GM18526 (cell line): ENCODE results near the gene PRG3.
A peak's percentile ranks its signal among the peaks of the same experiment; 100 is the strongest.

Source experiments
- POLR2A ChIP-seq: IDR thresholded peaks from 3 replicates; pipeline ENCODE4 v1.6.1; 2011; ENCODE audit not compliant: insufficient read length; ENCODE audit errors: extremely low read depth

The PRG3 gene

DNA sequence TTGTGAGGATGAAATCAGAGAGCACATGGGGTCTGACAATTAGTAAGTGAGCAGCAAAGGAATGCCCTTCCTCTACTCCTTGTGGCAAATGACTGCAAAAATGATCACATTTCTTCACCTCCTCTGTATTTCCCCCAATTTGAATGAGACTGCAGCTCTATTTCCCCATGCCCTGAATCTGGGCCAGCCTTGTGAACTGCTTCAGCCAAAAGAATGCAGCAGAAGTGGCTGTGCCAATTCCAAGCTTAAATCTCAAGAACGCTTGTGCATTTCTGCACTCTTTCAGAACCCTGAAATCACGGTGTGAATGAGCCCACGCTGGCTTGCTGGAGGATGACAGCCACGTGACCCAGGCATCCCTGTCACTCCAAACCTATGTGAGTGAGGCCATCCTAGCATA is 36.1 kb upstream of the PRG3 start:
- no peak for TF ChIP-seq POLR2A

- TF ChIP-seq POLR2A: no peak
Measured at GRCh38 chr11:57416436-57416835, 35.5 kb upstream of the PRG3 start.

GRCh38 chr11:57414612-57415212 is 33.8 kb upstream of the PRG3 start:
- TF ChIP-seq POLR2A: no peak

DNA sequence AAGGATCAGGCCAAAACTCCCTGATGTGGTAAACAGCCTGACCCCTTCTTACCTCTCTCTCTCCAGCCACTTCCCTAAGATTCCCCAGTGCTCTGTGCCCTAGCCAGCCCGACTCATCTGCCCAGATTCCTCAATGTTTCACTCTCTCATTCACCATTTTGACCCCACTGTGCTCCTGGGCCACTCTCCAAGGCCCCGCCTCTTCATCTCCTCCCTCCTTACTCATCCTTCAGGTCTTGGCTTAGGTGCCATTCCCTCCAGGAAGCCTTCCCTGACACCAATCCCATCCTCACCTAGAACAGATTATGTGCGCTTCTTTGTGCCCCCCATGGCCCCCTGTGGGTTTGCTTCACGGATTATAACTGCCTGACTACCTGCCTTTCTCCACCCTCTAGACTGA is 32.7 kb upstream of the PRG3 start:
- no peak for TF ChIP-seq POLR2A

DNA sequence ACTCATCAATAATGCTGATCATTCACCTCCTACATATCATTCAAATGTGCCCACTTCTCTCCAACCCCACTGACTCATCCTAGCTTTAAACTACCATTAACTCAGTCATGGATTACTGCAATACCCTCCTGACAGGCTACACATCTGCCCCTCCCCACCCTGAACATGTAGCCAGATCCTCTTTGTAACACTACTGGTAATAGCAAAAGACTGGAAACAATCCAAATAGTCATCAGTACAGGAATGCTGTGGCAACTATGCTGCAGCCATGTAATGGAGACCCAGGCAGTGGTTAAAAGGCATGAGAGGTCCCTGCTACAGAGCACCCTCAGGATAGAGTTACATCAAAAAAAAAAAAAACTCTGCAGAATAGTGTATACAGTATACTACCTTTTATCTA is 29.3 kb upstream of the PRG3 start:
- no peak for TF ChIP-seq POLR2A

DNA sequence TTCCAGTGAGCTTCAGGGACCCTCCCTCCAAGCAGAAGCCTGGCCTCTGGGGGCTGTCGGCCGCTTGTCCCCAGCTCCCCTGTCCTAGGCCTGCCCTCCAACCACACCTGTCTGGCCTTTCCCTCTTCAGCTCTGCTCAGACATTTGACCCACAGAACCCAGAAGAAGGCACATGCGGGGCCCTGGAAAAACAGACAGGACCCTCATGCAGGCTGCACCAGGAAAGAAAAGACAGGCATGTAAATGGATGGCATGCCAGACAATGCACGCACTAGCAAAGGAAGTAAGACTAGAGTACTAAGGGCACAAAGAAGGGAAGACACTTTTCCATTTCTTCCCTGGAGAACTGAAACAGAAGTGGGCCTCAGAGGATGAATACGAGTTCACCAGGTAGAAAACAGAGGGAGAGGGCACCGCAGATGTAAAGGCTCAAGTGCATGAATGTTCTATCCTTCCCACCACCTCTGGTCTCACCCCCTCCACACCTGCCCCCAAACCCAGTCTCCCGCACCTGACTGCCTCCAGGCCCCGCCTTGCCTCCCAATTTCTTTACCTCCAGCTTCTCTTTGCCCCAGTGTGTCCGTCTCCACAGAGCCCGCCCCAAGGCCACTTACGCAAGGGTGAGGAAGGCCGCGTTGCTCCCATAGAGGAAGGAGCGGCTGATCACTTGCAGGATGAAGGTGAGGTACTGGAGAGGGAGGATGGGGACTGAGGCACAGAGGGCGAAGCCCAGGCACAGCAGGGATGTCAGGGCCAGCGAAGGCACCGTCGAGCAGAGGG is 28.6 kb upstream of the PRG3 start:
- no peak for TF ChIP-seq POLR2A

DNA sequence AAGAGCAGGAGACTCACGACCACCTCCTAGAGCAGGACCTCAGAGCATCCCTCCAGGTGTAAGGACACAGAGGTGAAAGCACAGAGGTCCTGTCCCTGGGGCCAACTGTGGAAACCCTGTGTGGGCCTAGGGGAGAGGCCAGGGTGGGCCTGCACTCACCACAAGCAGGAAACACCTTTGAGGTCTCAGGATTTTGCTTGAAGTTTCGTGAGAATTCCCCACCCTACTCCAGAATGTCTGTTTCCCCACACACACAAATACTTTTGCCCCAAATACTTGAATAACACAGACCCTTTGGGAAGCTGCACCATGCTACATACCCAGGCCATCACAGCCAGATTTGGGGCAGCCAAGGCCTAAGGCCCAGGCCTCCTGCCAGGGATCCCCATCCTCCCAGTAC is 27.8 kb upstream of the PRG3 start:
- no peak for TF ChIP-seq POLR2A

DNA sequence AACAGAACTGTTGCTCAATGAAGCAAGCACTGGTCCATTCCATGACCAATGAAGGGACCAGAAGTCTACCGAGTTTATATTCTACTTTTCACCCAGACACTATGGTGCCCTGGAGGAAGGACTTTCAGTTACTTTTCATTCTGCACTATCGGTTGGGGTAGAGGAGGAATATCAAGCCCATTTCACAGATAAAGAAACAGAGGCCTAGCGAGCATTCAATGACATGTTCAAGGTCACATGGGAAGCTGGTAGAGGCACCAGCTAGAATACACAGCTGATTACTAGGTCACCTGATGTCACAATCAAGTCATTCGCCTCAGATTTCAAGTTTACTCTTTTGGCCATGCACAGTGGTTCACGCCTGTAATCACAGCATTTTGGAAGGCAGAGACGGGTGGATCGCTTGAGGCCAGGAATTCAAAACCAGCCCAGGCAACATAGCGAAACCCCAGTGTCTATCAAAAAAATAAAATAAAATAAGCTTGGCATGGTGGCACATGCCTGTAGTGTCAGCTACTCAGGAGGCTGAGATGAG is 27.1 kb upstream of the PRG3 start:
- no peak for TF ChIP-seq POLR2A

DNA sequence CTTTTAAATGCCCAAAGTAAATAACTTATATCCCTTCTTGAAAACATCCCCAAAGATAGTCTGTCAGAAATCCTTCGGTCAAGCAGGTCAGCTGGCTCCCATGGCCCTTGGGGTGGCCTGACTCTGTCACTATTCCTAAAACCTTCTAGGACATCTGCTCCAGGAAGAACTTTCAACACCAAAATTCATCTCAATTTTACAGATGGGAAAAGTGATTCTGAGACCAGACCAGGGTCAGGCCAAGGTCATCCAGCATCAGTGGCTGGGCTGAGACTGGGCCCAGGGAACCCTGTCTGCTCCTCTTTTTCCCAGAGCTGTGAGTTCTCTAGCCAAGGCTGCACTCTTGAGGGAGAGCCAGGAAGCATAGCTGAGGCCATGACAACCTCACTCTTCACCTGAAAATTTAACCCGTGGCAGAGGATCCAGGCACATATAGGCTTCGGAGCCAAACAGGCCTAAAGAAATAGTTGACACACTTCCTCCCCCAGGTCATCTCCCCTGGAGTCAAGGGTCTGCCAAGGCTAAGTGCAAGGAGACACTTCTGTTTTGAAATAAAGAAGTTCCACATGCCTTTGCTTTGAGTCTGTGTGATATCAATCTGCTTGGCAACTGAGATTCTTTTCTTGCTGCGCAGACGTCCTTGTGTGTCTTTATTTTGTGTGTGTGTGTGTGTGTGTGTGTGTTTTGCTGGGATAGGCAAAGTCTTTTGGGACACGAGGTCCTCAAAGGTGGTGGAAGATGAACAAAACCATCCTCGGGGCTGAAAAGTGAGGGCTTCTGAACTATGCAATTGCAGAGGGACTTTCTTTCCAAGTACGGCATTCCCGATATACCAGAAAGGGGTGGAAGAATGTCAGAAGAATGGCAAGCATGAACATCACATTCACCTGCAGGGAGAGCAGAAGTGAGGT is 26.3 kb upstream of the PRG3 start:
- TF ChIP-seq POLR2A: peak; percentile 13

- TF ChIP-seq POLR2A: peak; percentile 40
Measured at GRCh38 chr11:57406337-57406904, 25.5 kb upstream of the PRG3 start.

- no peak for TF ChIP-seq POLR2A
Measured at GRCh38 chr11:57405271-57405860, 24.4 kb upstream of the PRG3 start.

DNA sequence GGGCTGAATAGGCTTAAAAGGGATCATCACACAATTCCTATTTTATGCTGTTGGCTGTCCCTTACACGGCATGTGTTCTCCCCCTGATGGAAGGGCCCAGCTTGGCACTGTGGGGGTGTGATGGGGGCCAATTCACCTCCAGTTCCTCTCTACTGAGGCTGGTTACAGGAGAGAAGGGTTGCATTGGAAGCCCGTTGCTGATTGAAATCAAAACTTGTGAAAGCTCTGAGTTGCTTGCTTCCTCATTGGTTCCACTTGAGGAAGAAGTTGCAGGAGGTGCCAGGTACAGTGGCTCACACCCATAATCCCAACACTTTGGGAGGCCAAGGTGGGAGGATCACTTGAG is 22.8 kb upstream of the PRG3 start:
- no peak for TF ChIP-seq POLR2A

DNA sequence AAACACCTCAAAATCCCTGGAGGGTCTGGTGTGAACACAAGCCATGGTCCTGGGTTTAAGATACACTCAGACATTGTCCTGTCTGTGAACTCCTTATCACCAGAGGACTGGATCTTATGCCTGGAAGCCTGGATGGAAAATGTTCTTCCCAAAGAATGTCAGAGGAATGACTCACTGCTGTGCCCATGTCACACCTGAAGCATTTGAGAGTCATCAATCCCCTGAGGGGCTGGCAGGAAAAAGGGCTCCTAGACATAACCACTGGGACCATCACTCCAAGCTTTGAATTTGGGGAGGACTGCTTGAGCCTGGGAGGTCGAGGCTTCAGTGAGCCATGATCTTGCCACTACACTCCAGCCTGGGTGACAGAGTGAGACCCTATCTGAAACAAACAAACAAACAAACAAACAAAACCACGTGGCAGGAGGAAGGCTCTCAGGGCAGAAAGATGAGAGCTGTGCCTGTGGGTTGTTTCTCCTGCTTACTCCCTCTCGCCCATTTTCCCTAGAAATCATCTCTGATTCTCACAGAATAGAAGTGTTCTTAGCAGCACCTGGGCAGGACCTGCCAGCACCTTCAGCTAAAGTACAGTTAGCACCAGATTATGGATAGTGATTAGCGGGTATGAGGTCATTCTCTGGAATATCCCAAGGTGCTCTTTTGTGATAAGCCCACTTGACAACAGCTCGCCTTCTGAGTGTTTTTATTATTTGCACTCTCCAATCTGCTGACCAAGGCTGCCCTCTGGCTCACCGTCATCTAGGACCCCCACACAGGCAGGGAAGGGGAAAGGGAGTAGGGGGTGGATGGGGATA is 21.4 kb upstream of the PRG3 start:
- TF ChIP-seq POLR2A: no peak

- no peak for TF ChIP-seq POLR2A
Measured at GRCh38 chr11:57399972-57400578, 19.1 kb upstream of the PRG3 start.

GRCh38 chr11:57399221-57399620 is 18.3 kb upstream of the PRG3 start:
- no peak for TF ChIP-seq POLR2A
